ENCODE measurements around the gene MSMB. TPM values are rescaled to one million over a fixed set of nuclear protein-coding genes. Genes with fewer than 3 reads are reported as not detected.

Gene MSMB
- total and polyA plus RNA-seq, 2 of the 8 experiments (the other 6 are each of a cell fraction or from before 2014, with no cell fraction given), result not detected

GRCh38 chr10:46018453-46019176 is 27.5 kb downstream of the MSMB start:
- no peak overlapping the region for H2AK5ac ChIP-seq (ENCODE audit: low read depth, low read length)
- no peak overlapping the region for H3K9ac ChIP-seq (replicated peaks in 1 of 4; ENCODE audit: extremely low read depth in 1 of 4, low read depth in 3 of 4, low read length in 3 of 4)
- H3K4me2 ChIP-seq (ENCODE audit: insufficient read depth in 1 of 2, low read depth in 2 of 2, low read length in 2 of 2), result no peak overlapping the region
- H3K14ac ChIP-seq (ENCODE audit: insufficient read length), result no peak overlapping the region
- ChIA-PET POLR2A (ENCODE audit: partially characterized antibody) (interaction anchor here (2.9 kb wide), 1 partner anchor 14 kb away, joined by 10 read pairs; no protein-coding TSS in a partner anchor), CTCF (ENCODE audit: partially characterized antibody) (interaction anchor here (2.2 kb wide), 1 partner anchor 210 kb away, joined by 7 read pairs; no protein-coding TSS in a partner anchor)
- no peak overlapping the region for H2BK15ac ChIP-seq (ENCODE audit: low read length)
- DNase-seq (ENCODE audit: low read depth in 1 of 2, low spot score in 2 of 2), result no peak
- no peak for FAIRE-seq
- no peak overlapping the region for H2AFZ ChIP-seq (ENCODE audit: low read length)
- H3K4me3 ChIP-seq (ENCODE audit: extremely low read depth in 1 of 4, insufficient read depth in 2 of 4, low read depth in 3 of 4, low read length in 4 of 4), result no peak overlapping the region
- H2BK20ac ChIP-seq (ENCODE audit: low read length), result no peak overlapping the region
- H3K23ac ChIP-seq (ENCODE audit: insufficient read length), result no peak overlapping the region
- no peak for TF ChIP-seq SP1 (IDR thresholded peaks at IDR 0.05; ENCODE audit: low read depth, low read length)
- no peak for TF ChIP-seq JUND (IDR thresholded peaks at IDR 0.05; ENCODE audit: low read length)
- TF ChIP-seq SP4 (IDR thresholded peaks at IDR 0.05; ENCODE audit: low read length), result no peak
- TF ChIP-seq ASH2L (IDR thresholded peaks at IDR 0.05; ENCODE audit: low read length), result no peak
- no peak for TF ChIP-seq YY1 (IDR thresholded peaks at IDR 0.05; ENCODE audit: low read depth, low read length)
- TF ChIP-seq SUZ12 (IDR thresholded peaks at IDR 0.05; ENCODE audit: low read length), result no peak
- no peak for TF ChIP-seq CTCF (IDR thresholded peaks at IDR 0.05; ENCODE audit: control extremely low read depth in 1 of 3, insufficient read depth in 1 of 3, low read depth in 1 of 3, low read length in 3 of 3)
- TF ChIP-seq SRF (IDR thresholded peaks at IDR 0.05; ENCODE audit: low read depth, low read length), result no peak
- TF ChIP-seq TEAD4 (IDR thresholded peaks at IDR 0.05; ENCODE audit: low read depth, low read length), result no peak
- no peak for TF ChIP-seq TAF7 (optimal IDR thresholded peaks at IDR 0.05; ENCODE audit: borderline replicate concordance, low read depth, low read length)
- H3K9me3 ChIP-seq (ENCODE audit: insufficient read depth in 2 of 2, low read depth in 1 of 2, low read length in 1 of 2), result no peaks in the 10 kb centered on the region
- peaks cover 3 to 60% of the 10 kb centered on the region in 2 experiments; a peak in 3 of 4 replicates for H3K79me2 ChIP-seq (ENCODE audit: control insufficient read depth in 1 of 2, insufficient read depth in 2 of 2, low read length in 2 of 2)
- H3K27me3 ChIP-seq (replicated peaks in 1 of 4; ENCODE audit: control insufficient read depth in 3 of 4, extremely low read depth in 1 of 4, insufficient read depth in 3 of 4, low read length in 3 of 4), result no peaks in the 10 kb centered on the region
- H4K8ac ChIP-seq (ENCODE audit: extremely low read depth, insufficient read depth, low read length), result no peak overlapping the region
- H3K23me2 ChIP-seq (ENCODE audit: low read depth, low read length), result no peaks in the 10 kb centered on the region; the same call in 1 of the 2 replicates
- no peak overlapping the region for H4K5ac ChIP-seq (ENCODE audit: insufficient read length, low read depth, low read length)
- no peak overlapping the region for H4K91ac ChIP-seq (replicated peaks; ENCODE audit: insufficient read length, low read length)
- H3K4me1 ChIP-seq (replicated peaks in 1 of 4; ENCODE audit: control insufficient read depth in 3 of 4, insufficient read depth in 4 of 4, low read length in 3 of 4), result peaks cover 0 to 7% (median 3%) of the 10 kb centered on the region in 4 experiments; a peak in 3 of 7 replicates
- H4K20me1 ChIP-seq (replicated peaks in 1 of 2; ENCODE audit: control insufficient read depth in 1 of 2, insufficient read depth in 2 of 2, low read length in 2 of 2), result peaks cover 9 to 10% of the 10 kb centered on the region in 2 experiments
- peaks cover 0 to 11% (median 4%) of the 10 kb centered on the region in 4 experiments; a peak in 5 of 8 replicates for H3K36me3 ChIP-seq (ENCODE audit: control insufficient read depth in 2 of 4, insufficient read depth in 4 of 4, low read length in 3 of 4)
- no peak overlapping the region for H2BK120ac ChIP-seq (replicated peaks; ENCODE audit: low read depth, low read length)
- H3K79me1 ChIP-seq (ENCODE audit: low read depth, low read length), result peaks cover 2% of the 10 kb centered on the region; the same call in 1 of the 2 replicates
- no peak overlapping the region for H3K4ac ChIP-seq (replicated peaks; ENCODE audit: insufficient read length, low read depth, low read length)
- no peak overlapping the region for H3K18ac ChIP-seq (ENCODE audit: extremely low read depth, low read length)
- H2BK5ac ChIP-seq (ENCODE audit: low read depth, low read length), result no peak overlapping the region
- H3K56ac ChIP-seq (replicated peaks; ENCODE audit: insufficient read length, low read depth, low read length), result no peak overlapping the region
- whole genome bisulfite sequencing, 2 experiments (ENCODE audit: extremely low coverage in 1 of 2, insufficient coverage in 1 of 2, insufficient read length in 1 of 2, insufficient replicate concordance in 2 of 2, low coverage in 1 of 2, low lambda C conversion rate in 2 of 2, missing lambda C conversion rate in 1 of 2), result 85% methylated on average over 2 of the region's 2 CpGs; no CpG with 5 or more reads in 1 of the 2 experiments
- H3K27ac ChIP-seq (ENCODE audit: low read depth, low read length), result no peak overlapping the region
- no peak overlapping the region for H2BK12ac ChIP-seq (ENCODE audit: low read depth, low read length)

Data from H1 (cell line).